Measurements from ENCODE around the gene DAG1.

DNA sequence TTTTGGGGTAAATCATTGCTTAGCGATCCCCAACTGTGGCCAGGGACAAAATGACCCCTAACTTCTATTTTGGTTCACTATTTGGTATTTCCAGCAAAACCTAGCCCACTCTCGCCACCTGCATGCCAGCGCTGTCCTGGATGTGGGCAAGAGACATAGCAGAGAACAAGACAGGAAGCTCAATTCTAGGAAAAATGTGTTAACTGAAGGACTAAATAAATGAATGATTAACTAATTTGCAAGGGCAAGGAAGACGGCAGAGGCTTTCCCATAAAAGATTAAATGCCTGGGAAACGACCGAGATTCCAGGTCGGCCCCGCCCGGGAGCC, 41.4 kb upstream of the DAG1 start:
- TF ChIP-seq EZH2 (IDR thresholded peaks at IDR 0.05; ENCODE audit: borderline replicate concordance), result no peak
- TF ChIP-seq, protein P1, sequence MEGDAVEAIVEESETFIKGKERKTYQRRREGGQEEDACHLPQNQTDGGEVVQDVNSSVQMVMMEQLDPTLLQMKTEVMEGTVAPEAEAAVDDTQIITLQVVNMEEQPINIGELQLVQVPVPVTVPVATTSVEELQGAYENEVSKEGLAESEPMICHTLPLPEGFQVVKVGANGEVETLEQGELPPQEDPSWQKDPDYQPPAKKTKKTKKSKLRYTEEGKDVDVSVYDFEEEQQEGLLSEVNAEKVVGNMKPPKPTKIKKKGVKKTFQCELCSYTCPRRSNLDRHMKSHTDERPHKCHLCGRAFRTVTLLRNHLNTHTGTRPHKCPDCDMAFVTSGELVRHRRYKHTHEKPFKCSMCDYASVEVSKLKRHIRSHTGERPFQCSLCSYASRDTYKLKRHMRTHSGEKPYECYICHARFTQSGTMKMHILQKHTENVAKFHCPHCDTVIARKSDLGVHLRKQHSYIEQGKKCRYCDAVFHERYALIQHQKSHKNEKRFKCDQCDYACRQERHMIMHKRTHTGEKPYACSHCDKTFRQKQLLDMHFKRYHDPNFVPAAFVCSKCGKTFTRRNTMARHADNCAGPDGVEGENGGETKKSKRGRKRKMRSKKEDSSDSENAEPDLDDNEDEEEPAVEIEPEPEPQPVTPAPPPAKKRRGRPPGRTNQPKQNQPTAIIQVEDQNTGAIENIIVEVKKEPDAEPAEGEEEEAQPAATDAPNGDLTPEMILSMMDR (IDR thresholded peaks at IDR 0.05; ENCODE audit: poor library complexity), result no peak
- no peak for TF ChIP-seq EZH2phosphoT487 (IDR thresholded peaks at IDR 0.05; ENCODE audit: low read depth, severe bottlenecking, unreplicated experiment)

Measured in hepatocyte (in vitro differentiated cells).